MM.1S (cell line): ENCODE measurements around the gene ACYP2.
"Not testable (repeated sequence)": the region's sequence is repeated elsewhere in the genome, so short reads cannot be mapped to it uniquely, and the experiment has no call there.

Experiments
- DNase-seq: peaks from one replicate; pipeline ENCODE4 v3.0.0-alpha.2; 2015
- H2AFZ ChIP-seq: fragments of 300-600 bp; sonication (generic); 2 replicates; pipeline ENCODE4 v1.6.0; 2016; ENCODE audit warnings: antibody characterized with exemption, low read length
- H3F3A ChIP-seq: fragments of 300-600 bp; sonication (generic); 2 replicates; pipeline ENCODE4 v1.6.1; 2016; ENCODE audit warnings: mild to moderate bottlenecking, antibody characterized with exemption, low read length, moderate library complexity, mixed read lengths; ENCODE audit not compliant: insufficient read depth
- H3K27ac ChIP-seq: fragments of 300-600 bp; sonication (generic); 2 replicates; pipeline ENCODE4 v1.5.1; 2016; ENCODE audit warnings: mild to moderate bottlenecking, low read length
- H3K27me3 ChIP-seq: fragments of 300-600 bp; sonication (generic); replicated peaks from 2 replicates; pipeline ENCODE4 v1.6.0; 2016; ENCODE audit warnings: low read length; ENCODE audit not compliant: insufficient read depth
- H3K36me3 ChIP-seq: fragments of 300-600 bp; sonication (generic); replicated peaks from 2 replicates; pipeline ENCODE4 v1.6.1; 2016; ENCODE audit warnings: mild to moderate bottlenecking, low read length, mixed read lengths; ENCODE audit not compliant: insufficient read depth
- H3K4me1 ChIP-seq: fragments of 300-600 bp; sonication (generic); 2 replicates; pipeline ENCODE4 v1.6.1; 2016; ENCODE audit warnings: low read length, mixed read lengths
- H3K4me2 ChIP-seq: fragments of 300-600 bp; sonication (generic); 2 replicates; pipeline ENCODE4 v1.6.0; 2016; ENCODE audit warnings: low read depth, low read length
- H3K4me3 ChIP-seq: fragments of 300-600 bp; sonication (generic); 2 replicates; pipeline ENCODE4 v1.5.1; 2016; ENCODE audit warnings: low read length, mixed read lengths
- H3K79me2 ChIP-seq: fragments of 300-600 bp; sonication (generic); 2 replicates; pipeline ENCODE4 v1.6.1; 2016; ENCODE audit warnings: mixed run types, low read length, mixed read lengths
- H3K9ac ChIP-seq: fragments of 300-600 bp; sonication (generic); 2 replicates; pipeline ENCODE4 v1.6.1; 2016; ENCODE audit warnings: low read length, mixed read lengths
- H3K9me2 ChIP-seq: fragments of 300-600 bp; sonication (generic); replicated peaks from 2 replicates; pipeline ENCODE4 v1.6.1; 2016; ENCODE audit warnings: mild to moderate bottlenecking, low read length, mixed read lengths; ENCODE audit not compliant: insufficient read depth
- H3K9me3 ChIP-seq: fragments of 300-600 bp; sonication (generic); replicated peaks from 2 replicates; pipeline ENCODE4 v1.6.1; 2016; ENCODE audit warnings: mild to moderate bottlenecking, low read length, mixed read lengths; ENCODE audit not compliant: insufficient read depth
- H4K20me1 ChIP-seq: fragments of 300-600 bp; sonication (generic); 2 replicates; pipeline ENCODE4 v1.6.1; 2016; ENCODE audit warnings: mild to moderate bottlenecking, low read length, moderate library complexity, mixed read lengths; ENCODE audit not compliant: insufficient read depth
- CTCF ChIP-seq: fragments of 300-600 bp; sonication (generic); IDR thresholded peaks from 2 replicates; pipeline ENCODE4 v1.5.1; 2016; ENCODE audit warnings: antibody characterized with exemption, low read length, mixed read lengths
- EZH2 ChIP-seq: fragments of 300-600 bp; sonication (generic); optimal IDR thresholded peaks from 2 replicates; pipeline ENCODE3; 2017; ENCODE audit warnings: low read depth, mild to moderate bottlenecking, antibody characterized with exemption, low read length, mixed read lengths
- EZH2phosphoT487 ChIP-seq: fragments of 300-600 bp; sonication (generic); IDR thresholded peaks from 2 replicates; pipeline ENCODE4 v1.6.1; 2018; ENCODE audit warnings: antibody characterized with exemption, low read length

The ACYP2 gene

GRCh38 chr2:54090521-54091117 lies 24.8 kb upstream of the ACYP2 start:
- no peak overlapping the region for H3K4me3 ChIP-seq
- H3K4me1 ChIP-seq, result peaks cover 8% of the 10 kb centered on the region; the same call in 1 of the 2 replicates
- H3F3A ChIP-seq, result no peaks in the 10 kb centered on the region
- H3K27ac ChIP-seq, result no peak overlapping the region
- H3K4me2 ChIP-seq, result no peak overlapping the region
- no peaks in the 10 kb centered on the region for H3K79me2 ChIP-seq
- no peaks in the 10 kb centered on the region for H3K36me3 ChIP-seq
- no peak overlapping the region for H2AFZ ChIP-seq
- no peaks in the 10 kb centered on the region for H3K9me3 ChIP-seq
- TF ChIP-seq CTCF, result no peak
- no peaks in the 10 kb centered on the region for H3K27me3 ChIP-seq
- H3K9ac ChIP-seq, result no peak overlapping the region
- no peak for DNase-seq
- H3K9me2 ChIP-seq, result no peaks in the 10 kb centered on the region
- H4K20me1 ChIP-seq, result no peaks in the 10 kb centered on the region

GRCh38 chr2:54092940-54093339 lies 22.5 kb upstream of the ACYP2 start:
- no peaks in the 10 kb centered on the region for H3K79me2 ChIP-seq
- H3K36me3 ChIP-seq, result no peaks in the 10 kb centered on the region
- no peaks in the 10 kb centered on the region for H3F3A ChIP-seq
- H3K27me3 ChIP-seq, result no peaks in the 10 kb centered on the region
- no peak overlapping the region for H3K27ac ChIP-seq
- peak overlapping the region; percentile 3; the same call in 1 of the 2 replicates for H3K4me2 ChIP-seq
- DNase-seq, result no peak
- no peak overlapping the region for H3K9ac ChIP-seq
- H3K4me3 ChIP-seq, result no peak overlapping the region
- H3K9me2 ChIP-seq, result no peaks in the 10 kb centered on the region
- H4K20me1 ChIP-seq, result no peaks in the 10 kb centered on the region
- TF ChIP-seq EZH2phosphoT487 (no peak), CTCF (no peak), EZH2 (no peak)
- peaks cover 13% of the 10 kb centered on the region; the same call in 1 of the 2 replicates for H3K4me1 ChIP-seq
- no peaks in the 10 kb centered on the region for H3K9me3 ChIP-seq
- 0 out of 2 replicates have a peak overlapping the region, but pooled peaks have one; percentile 24 for H2AFZ ChIP-seq

GRCh38 chr2:54095406-54095805 lies 20.0 kb upstream of the ACYP2 start:
- not testable (repeated sequence) for H3K9ac ChIP-seq, DNase-seq, H3K9me3 ChIP-seq, H3K79me2 ChIP-seq, H3K27me3 ChIP-seq, H3K4me3 ChIP-seq, H3K36me3 ChIP-seq, H3K27ac ChIP-seq, H3K9me2 ChIP-seq, H4K20me1 ChIP-seq, H3F3A ChIP-seq, H3K4me2 ChIP-seq, H2AFZ ChIP-seq
- H3K4me1 ChIP-seq, result peaks cover 25% of the 10 kb centered on the region

- H3K4me3 ChIP-seq, result not testable (repeated sequence)
Measured at GRCh38 chr2:54096141-54096540, 19.3 kb upstream of the ACYP2 start.

More at GRCh38 chr2:54096141-54096540, 19.3 kb upstream of the ACYP2 start:
- H3K27ac ChIP-seq, H3K36me3 ChIP-seq, H3K9ac ChIP-seq, H3K79me2 ChIP-seq, H3F3A ChIP-seq, H4K20me1 ChIP-seq, DNase-seq, H2AFZ ChIP-seq, H3K9me3 ChIP-seq, H3K9me2 ChIP-seq, H3K27me3 ChIP-seq, H3K4me2 ChIP-seq: not testable (repeated sequence)
- peaks cover 31% of the 10 kb centered on the region for H3K4me1 ChIP-seq
